T-cell (primary cell): Measurements from ENCODE around the gene TEX13B. TPM values are rescaled to one million over a fixed set of nuclear protein-coding genes. Genes with fewer than 3 reads are reported as not detected.

Source experiments
- ATAC-seq, 4 experiments: fragments of 200-7000 bp in 3 of 4; fragments of 150-1000 bp in 1 of 4; cut with Tn5 transposase; replicated peaks in 1 of 4; 1 replicate in 3 of 4; 2 replicates in 1 of 4; pipeline ENCODE4 v1.10.0; 2021; ENCODE audit warnings: moderate library complexity in 3 of 4, mild to moderate bottlenecking in 2 of 4, moderate number of reproducible peaks in 1 of 4
- CTCF ChIA-PET, 2 donors: fragments of 300-600 bp; sonication (Branson Sonifier 250); formaldehyde crosslinking; loops; one replicate each; lab custom pipeline; 2022; ENCODE audit warnings: antibody characterized with exemption in 2 of 2; lab: Charles Lee
- POLR2A ChIA-PET, 2 donors: fragments of 300-600 bp; sonication (Branson Sonifier 250); formaldehyde crosslinking; loops; one replicate each; lab custom pipeline; 2022; ENCODE audit warnings: antibody characterized with exemption in 2 of 2; lab: Charles Lee
- DNase-seq, 35 experiments: peaks; one replicate each; pipeline versions ENCODE4 v3.0.0 to v3.0.0-alpha.2; 2013 to 2023
- H3K27ac ChIP-seq: one replicate; pipeline ENCODE4 v1.5.1; 2013; ENCODE audit warnings: low read length
- H3K27me3 ChIP-seq, 2 experiments: replicated peaks in 1 of 2; 1 replicate in 1 of 2; 2 replicates in 1 of 2; pipeline versions ENCODE4 v1.6.1 to v1.7.0; 2013; ENCODE audit warnings: low read length in 1 of 2, mixed read lengths in 1 of 2; ENCODE audit not compliant: control insufficient read depth in 2 of 2, insufficient read depth in 2 of 2; ENCODE audit errors: extremely low read depth in 1 of 2
- H3K36me3 ChIP-seq, 2 donors: 1 replicate in 1 of 2; 2 replicates in 1 of 2; pipeline versions ENCODE4 v1.6.1 to v1.7.0; 2013; ENCODE audit warnings: low read length in 1 of 2; ENCODE audit not compliant: control insufficient read depth in 2 of 2, insufficient read depth in 1 of 2; ENCODE audit errors: extremely low read depth in 1 of 2
- H3K4me1 ChIP-seq, 2 experiments: 1 replicate in 1 of 2; 2 replicates in 1 of 2; pipeline versions ENCODE4 v1.6.1 to v1.7.0; 2013; ENCODE audit warnings: low read length in 2 of 2, mixed read lengths in 1 of 2; ENCODE audit not compliant: insufficient read depth in 2 of 2, control insufficient read depth in 1 of 2; ENCODE audit errors: extremely low read depth in 1 of 2
- H3K4me3 ChIP-seq, 2 donors: 1 replicate in 1 of 2; 2 replicates in 1 of 2; pipeline versions ENCODE4 v1.5.1 to v1.7.0; 2013; ENCODE audit warnings: mild to moderate bottlenecking in 2 of 2, low read length in 1 of 2, moderate library complexity in 1 of 2; ENCODE audit not compliant: control insufficient read depth in 1 of 2; ENCODE audit errors: extremely low read depth in 1 of 2
- H3K9me3 ChIP-seq: 2 replicates; pipeline ENCODE4 v1.7.0; 2013
- H3K27ac Mint-ChIP-seq, 2 donors: one replicate each; pipeline ENCODE4 v1.8.0; 2020 to 2021; ENCODE audit warnings: mild to moderate bottlenecking in 2 of 2, mixed read lengths in 2 of 2
- H3K27me3 Mint-ChIP-seq, 2 donors: one replicate each; pipeline ENCODE4 v1.8.0; 2021 to 2022; ENCODE audit warnings: mixed read lengths in 2 of 2
- H3K36me3 Mint-ChIP-seq: one replicate; pipeline ENCODE4 v1.8.0; 2021; ENCODE audit warnings: mixed read lengths
- H3K4me1 Mint-ChIP-seq, 3 donors: one replicate each; pipeline ENCODE4 v1.8.0; 2020 to 2022; ENCODE audit warnings: mixed read lengths in 3 of 3, mild to moderate bottlenecking in 1 of 3
- H3K4me3 Mint-ChIP-seq, 3 donors: one replicate each; pipeline ENCODE4 v1.8.0; 2020 to 2022; ENCODE audit warnings: mild to moderate bottlenecking in 3 of 3, mixed read lengths in 3 of 3, moderate library complexity in 3 of 3
- H3K9me3 Mint-ChIP-seq, 3 donors: one replicate each; pipeline ENCODE4 v1.8.0; 2020 to 2022; ENCODE audit warnings: mixed read lengths in 3 of 3
- WGBS: methylation state at CpG from one replicate; pipeline ENCODE4 v1.1.5; 2013; ENCODE audit warnings: missing lambda C conversion rate; ENCODE audit not compliant: insufficient coverage; 5-methylcytosine and 5-hydroxymethylcytosine counted together
- total RNA-seq, 35 experiments: library from RNA in 6 of 35; stranded (reverse) in 6 of 35; fragments of 120-200 nt in 1 of 35; gene quantifications; one replicate each; pipeline versions ENCODE4 v1.2.1 to v1.2.4 and lab custom pipeline; 2013 to 2026

The TEX13B gene, protein sequence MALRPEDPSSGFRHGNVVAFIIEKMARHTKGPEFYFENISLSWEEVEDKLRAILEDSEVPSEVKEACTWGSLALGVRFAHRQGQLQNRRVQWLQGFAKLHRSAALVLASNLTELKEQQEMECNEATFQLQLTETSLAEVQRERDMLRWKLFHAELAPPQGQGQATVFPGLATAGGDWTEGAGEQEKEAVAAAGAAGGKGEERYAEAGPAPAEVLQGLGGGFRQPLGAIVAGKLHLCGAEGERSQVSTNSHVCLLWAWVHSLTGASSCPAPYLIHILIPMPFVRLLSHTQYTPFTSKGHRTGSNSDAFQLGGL
- not detected for total RNA-seq
- not detected for total RNA-seq (2013)
- 0 to 0.05 (median 0) reads per million in 29 experiments for total RNA-seq (lab: John Stamatoyannopoulos, UW)

- Mint-ChIP-seq H3K4me1 (peaks cover 0 to 8% (median 4%) of the 10 kb centered on the region in 3 donors), H3K27me3 (peaks cover 2 to 10% of the 10 kb centered on the region in 2 donors), H3K27ac (no peak within 1 kb of the TSS), H3K36me3 (no peaks in the 10 kb centered on the region), H3K9me3 (no peaks in the 10 kb centered on the region), H3K4me3 (no peak within 1 kb of the TSS)
- WGBS: no CpG with 5 or more reads among the region's 6 CpGs
- no peaks in the 10 kb centered on the region for H3K4me1 ChIP-seq
- H3K27me3 ChIP-seq: no peaks in the 10 kb centered on the region
- CTCF ChIA-PET: no interaction called here
- H3K27ac ChIP-seq: no peak within 1 kb of the TSS
- POLR2A ChIA-PET: no interaction called here
- DNase-seq: no peak
- H3K36me3 ChIP-seq: no peaks in the 10 kb centered on the region
- no peak for ATAC-seq
- H3K4me3 ChIP-seq: no peak within 1 kb of the TSS
- H3K9me3 ChIP-seq: no peaks in the 10 kb centered on the region
Observed at GRCh38 chrX:107982356-107982755, at the start of gene TEX13B. Gene TEX13B, minus strand, starts transcription at chrX:107982370. Its CDS starts 243 bp downstream, at chrX:107982127.

DNA sequence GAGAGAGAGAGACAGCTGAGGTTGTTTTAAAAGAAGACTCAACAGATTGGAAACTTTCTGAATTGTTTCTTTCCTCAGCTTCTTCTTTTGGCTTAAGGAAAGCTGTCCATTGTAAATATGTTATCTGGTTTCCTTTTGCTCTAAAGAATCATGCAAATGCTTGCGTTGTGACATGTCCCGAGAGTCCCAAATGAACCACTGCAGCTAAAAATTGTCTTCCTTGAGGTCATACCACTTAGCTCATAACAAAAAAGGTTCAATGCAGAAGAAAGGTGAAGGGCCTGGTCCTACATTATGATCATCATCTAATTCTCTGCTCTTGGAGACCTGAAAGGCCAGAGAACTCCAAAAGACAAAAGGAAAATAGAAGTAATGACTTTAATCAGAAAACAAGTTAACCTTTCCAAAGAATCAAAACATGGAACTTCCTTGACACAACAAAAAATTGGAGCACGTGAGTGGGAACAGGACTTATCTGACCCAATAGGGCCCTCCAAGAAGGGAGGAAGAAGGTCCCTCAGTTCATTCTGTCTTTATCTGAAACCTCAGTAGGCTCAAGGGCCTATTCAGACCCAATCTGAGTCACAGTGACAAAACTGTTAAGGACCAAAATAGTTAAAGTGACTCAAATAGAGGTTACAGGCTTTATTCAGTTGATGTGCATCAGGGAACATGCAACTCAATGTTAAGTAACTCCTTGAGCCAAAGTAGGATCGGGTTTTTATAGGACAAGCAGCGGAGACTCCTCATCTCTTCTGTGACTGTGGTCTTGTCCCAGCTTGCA is 48.0 kb upstream of the TEX13B start:
- WGBS: no CpG with 5 or more reads among the region's 5 CpGs
- ChIA-PET CTCF (no interaction called here), POLR2A (no interaction called here)
- ATAC-seq: no peak
- H3K27ac ChIP-seq: no peak overlapping the region
- Mint-ChIP-seq H3K27me3 (peaks cover 0 to 12% of the 10 kb centered on the region in 2 donors), H3K4me1 (peaks cover 51 to 78% (median 71%) of the 10 kb centered on the region in 3 donors), H3K36me3 (no peaks in the 10 kb centered on the region), H3K9me3 (no peaks in the 10 kb centered on the region), H3K27ac (no peak overlapping the region), H3K4me3 (no peak overlapping the region)
- H3K4me3 ChIP-seq: no peak overlapping the region
- H3K9me3 ChIP-seq: no peaks in the 10 kb centered on the region
- H3K36me3 ChIP-seq: no peaks in the 10 kb centered on the region
- peaks cover 0 to 7% of the 10 kb centered on the region in 2 experiments for H3K4me1 ChIP-seq
- no peaks in the 10 kb centered on the region for H3K27me3 ChIP-seq
- DNase-seq: no peak

GRCh38 chrX:108028854-108029253 is 46.7 kb upstream of the TEX13B start:
- Histone ChIP-seq H3K36me3 (no peaks in the 10 kb centered on the region), H3K27ac (no peak overlapping the region), H3K27me3 (no peaks in the 10 kb centered on the region), H3K4me1 (peaks cover 0 to 7% of the 10 kb centered on the region in 2 experiments), H3K4me3 (no peak overlapping the region), H3K9me3 (no peaks in the 10 kb centered on the region)
- Mint-ChIP-seq H3K36me3 (no peaks in the 10 kb centered on the region), H3K9me3 (no peaks in the 10 kb centered on the region), H3K27ac (no peak overlapping the region), H3K27me3 (peaks cover 0 to 21% of the 10 kb centered on the region in 2 donors), H3K4me3 (no peak overlapping the region), H3K4me1 (peaks cover 61 to 78% (median 71%) of the 10 kb centered on the region in 3 donors)
- CTCF ChIA-PET: interaction anchor here in 1 of 2 donors (0.6 kb wide), 2 partner anchors 18 to 1692 kb away, joined by 3 to 4 read pairs; no protein-coding TSS in a partner anchor
- POLR2A ChIA-PET: no interaction called here
- WGBS: no CpG with 5 or more reads among the region's 1 CpG
- DNase-seq: no peak
- ATAC-seq: no peak

DNA sequence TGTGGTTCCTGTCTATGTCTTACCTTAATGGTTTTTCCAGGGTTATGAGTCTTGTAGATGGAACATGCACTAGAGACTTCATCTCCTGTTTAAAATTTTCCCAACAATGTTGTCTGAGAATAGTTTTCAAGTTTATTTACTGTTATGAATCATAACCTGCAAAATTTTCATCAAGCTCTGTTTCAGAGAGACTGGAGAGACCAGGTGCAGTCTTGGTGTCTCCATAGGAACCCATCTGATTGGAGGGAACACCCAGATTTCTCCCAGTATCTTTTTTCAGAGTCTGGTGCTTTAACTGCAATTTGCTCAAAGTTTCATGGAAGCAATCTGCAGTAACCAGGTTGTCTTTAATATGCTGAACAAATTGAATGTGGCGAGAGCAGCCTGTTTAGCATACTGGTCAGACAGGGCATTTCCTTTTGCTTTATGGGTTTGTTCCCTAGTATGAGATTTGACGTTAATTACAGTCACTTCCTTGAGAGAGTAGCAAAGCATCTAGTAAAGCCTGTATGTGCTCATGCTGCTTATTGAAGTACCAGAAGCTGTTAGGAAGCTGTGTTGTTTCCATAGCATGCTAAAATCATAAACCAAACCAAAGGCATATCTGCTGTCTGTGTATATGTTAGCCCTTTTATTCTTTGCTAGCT is 43.9 kb upstream of the TEX13B start:
- H3K9me3 Mint-ChIP-seq: no peaks in the 10 kb centered on the region
- H3K27ac Mint-ChIP-seq: peak overlapping the region in 1 of 2 donors; percentile 53

DNA sequence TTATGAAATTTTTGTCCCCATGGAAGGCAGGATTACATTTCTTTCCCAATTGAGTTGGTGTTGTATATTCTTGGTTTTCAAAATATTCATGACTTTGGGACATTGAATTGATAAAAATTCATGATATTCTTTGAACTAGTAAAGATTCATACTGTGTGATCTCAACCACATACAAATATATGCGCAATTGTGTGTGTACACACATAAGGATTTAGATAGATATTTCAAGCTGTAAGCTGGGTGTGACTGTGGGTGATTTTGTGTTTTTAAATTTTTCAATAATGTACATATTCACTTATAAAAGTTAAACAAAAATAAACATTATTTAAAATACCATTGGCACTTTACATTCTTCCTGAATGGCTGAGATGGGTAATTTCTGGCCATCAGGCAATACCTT is 43.2 kb upstream of the TEX13B start:
- H3K27ac ChIP-seq: no peak overlapping the region
- Mint-ChIP-seq H3K4me1 (peaks cover 64 to 81% (median 73%) of the 10 kb centered on the region in 3 donors), H3K27ac (no peak overlapping the region), H3K27me3 (peaks cover 0 to 20% of the 10 kb centered on the region in 2 donors), H3K36me3 (peaks cover 6% of the 10 kb centered on the region), H3K4me3 (no peak overlapping the region), H3K9me3 (no peaks in the 10 kb centered on the region)
- no peaks in the 10 kb centered on the region for H3K27me3 ChIP-seq
- no peak overlapping the region for H3K4me3 ChIP-seq
- no peak for DNase-seq
- peaks cover 2 to 5% of the 10 kb centered on the region in 2 experiments for H3K4me1 ChIP-seq
- H3K36me3 ChIP-seq: no peaks in the 10 kb centered on the region
- POLR2A ChIA-PET: no interaction called here
- ATAC-seq: no peak
- CTCF ChIA-PET: no interaction called here
- WGBS: no CpG with 5 or more reads among the region's 1 CpG
- no peaks in the 10 kb centered on the region for H3K9me3 ChIP-seq

More for the DNA sequence above, 43.9 kb upstream of the TEX13B start:
- Histone ChIP-seq H3K36me3 (no peaks in the 10 kb centered on the region), H3K4me3 (no peak overlapping the region), H3K4me1 (peaks cover 0 to 2% of the 10 kb centered on the region in 2 experiments), H3K27me3 (no peaks in the 10 kb centered on the region), H3K27ac (no peak overlapping the region), H3K9me3 (no peaks in the 10 kb centered on the region)
- peaks cover 6% of the 10 kb centered on the region for H3K36me3 Mint-ChIP-seq
- peaks cover 0 to 20% of the 10 kb centered on the region in 2 donors for H3K27me3 Mint-ChIP-seq
- no CpG with 5 or more reads among the region's 2 CpGs for WGBS
- DNase-seq (peak in 4 of 35 experiments; percentile 2 to 30 (median 16)), ATAC-seq (peak in 2 of 4 experiments; percentile 55 to 93)
- CTCF ChIA-PET: no interaction called here
- H3K4me3 Mint-ChIP-seq: peak overlapping the region in 1 of 3 donors; percentile 1
- POLR2A ChIA-PET: interaction anchor here in 1 of 2 donors (0.5 kb wide), 1 partner anchor 397 kb away, joined by 3 read pairs; the partner anchor contains the start of gene PRPS1
- peaks cover 65 to 82% (median 73%) of the 10 kb centered on the region in 3 donors for H3K4me1 Mint-ChIP-seq
